ENCODE results near the gene IL17REL. TPM values are rescaled to one million over a fixed set of nuclear protein-coding genes. Genes with fewer than 3 reads are reported as not detected.

The IL17REL gene
- total RNA-seq, 3 donors from 2014 or later, result not detected

DNA sequence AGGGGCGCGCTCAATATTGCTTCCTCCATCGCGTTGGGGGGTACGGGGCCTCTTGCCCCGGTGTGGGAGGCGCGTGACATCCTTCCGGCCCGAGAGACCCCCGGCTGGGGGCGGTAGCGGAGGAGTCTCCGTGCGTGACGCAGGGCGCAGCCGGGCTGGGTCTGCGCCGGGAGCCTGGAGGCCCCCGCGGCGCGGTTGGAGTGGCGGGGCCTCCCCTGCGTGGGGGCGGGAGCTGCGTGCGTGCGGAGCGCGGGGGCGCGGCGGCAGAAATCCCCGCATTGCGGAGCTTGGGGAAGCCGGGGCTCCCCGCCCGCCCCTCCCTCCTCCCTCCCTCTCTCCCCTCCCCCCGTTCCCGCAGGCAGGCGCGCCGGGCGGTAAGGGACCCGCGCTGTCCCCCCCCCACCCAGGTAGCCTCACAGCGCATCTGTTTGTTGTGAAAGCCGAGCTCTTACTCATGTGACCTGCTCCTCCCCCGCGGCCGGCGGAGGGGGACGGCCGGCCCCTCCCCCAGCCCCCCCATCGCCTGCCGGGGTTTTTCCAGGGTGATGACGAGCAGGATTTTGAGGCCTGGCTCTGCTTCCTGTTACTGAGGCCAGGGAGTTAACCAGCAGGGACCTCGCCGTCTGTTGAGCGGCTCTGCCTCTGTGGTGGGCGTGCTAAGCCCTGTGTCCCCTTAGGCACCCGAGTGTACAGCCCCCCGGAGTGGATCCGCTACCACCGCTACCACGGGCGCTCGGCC is 50.4 kb downstream of the IL17REL start:
- TF ChIP-seq POLR2A (IDR thresholded peaks at IDR 0.05) (no peak), POLR2AphosphoS5 (IDR thresholded peaks at IDR 0.05) (peak; percentile 46 to 77 (median 74))
- TF ChIP-seq, protein P1, sequence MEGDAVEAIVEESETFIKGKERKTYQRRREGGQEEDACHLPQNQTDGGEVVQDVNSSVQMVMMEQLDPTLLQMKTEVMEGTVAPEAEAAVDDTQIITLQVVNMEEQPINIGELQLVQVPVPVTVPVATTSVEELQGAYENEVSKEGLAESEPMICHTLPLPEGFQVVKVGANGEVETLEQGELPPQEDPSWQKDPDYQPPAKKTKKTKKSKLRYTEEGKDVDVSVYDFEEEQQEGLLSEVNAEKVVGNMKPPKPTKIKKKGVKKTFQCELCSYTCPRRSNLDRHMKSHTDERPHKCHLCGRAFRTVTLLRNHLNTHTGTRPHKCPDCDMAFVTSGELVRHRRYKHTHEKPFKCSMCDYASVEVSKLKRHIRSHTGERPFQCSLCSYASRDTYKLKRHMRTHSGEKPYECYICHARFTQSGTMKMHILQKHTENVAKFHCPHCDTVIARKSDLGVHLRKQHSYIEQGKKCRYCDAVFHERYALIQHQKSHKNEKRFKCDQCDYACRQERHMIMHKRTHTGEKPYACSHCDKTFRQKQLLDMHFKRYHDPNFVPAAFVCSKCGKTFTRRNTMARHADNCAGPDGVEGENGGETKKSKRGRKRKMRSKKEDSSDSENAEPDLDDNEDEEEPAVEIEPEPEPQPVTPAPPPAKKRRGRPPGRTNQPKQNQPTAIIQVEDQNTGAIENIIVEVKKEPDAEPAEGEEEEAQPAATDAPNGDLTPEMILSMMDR (IDR thresholded peaks at IDR 0.05), result peak in 1 of 3 donors; percentile 21

DNA sequence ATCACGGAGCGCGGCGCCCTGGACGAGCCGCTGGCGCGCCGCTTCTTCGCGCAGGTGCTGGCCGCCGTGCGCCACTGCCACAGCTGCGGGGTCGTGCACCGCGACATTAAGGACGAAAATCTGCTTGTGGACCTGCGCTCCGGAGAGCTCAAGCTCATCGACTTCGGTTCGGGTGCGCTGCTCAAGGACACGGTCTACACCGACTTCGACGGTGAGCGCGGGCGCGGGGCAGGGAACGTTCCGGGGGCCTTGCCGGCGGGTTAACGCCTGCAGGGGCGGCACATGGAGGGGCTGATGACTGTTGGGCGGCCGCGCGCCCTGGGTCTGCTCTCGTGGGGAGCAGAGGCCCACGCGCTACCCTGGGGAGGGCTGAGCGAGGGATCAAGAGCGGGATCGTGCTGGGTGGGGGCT is 51.0 kb downstream of the IL17REL start:
- DNase-seq (ENCODE audit: low spot score in 2 of 2), result peak in 1 of 2 donors; percentile 51
- H3K9me3 ChIP-seq, result no peaks in the 10 kb centered on the region

More for the DNA sequence above, 50.4 kb downstream of the IL17REL start:
- peak overlapping the region; percentile 73 to 95 (median 92) for H3K4me3 ChIP-seq
- no peaks in the 10 kb centered on the region for H3K27me3 ChIP-seq
- no peaks in the 10 kb centered on the region for H3K9me3 ChIP-seq
- H3K4me1 ChIP-seq, result peaks cover 36 to 49% of the 10 kb centered on the region in 2 donors
- intact Hi-C loops (cut with DNase I; ENCODE audit: low total_unique reads), result loop anchor here (1.0 kb wide), 1 partner anchor 27 kb away; no protein-coding TSS in a partner anchor
- H3K36me3 ChIP-seq, result no peaks in the 10 kb centered on the region
- DNase-seq (ENCODE audit: low spot score in 2 of 2), result peak; percentile 94 to 95
- peak overlapping the region; percentile 96 to 99 for H3K27ac ChIP-seq

DNA sequence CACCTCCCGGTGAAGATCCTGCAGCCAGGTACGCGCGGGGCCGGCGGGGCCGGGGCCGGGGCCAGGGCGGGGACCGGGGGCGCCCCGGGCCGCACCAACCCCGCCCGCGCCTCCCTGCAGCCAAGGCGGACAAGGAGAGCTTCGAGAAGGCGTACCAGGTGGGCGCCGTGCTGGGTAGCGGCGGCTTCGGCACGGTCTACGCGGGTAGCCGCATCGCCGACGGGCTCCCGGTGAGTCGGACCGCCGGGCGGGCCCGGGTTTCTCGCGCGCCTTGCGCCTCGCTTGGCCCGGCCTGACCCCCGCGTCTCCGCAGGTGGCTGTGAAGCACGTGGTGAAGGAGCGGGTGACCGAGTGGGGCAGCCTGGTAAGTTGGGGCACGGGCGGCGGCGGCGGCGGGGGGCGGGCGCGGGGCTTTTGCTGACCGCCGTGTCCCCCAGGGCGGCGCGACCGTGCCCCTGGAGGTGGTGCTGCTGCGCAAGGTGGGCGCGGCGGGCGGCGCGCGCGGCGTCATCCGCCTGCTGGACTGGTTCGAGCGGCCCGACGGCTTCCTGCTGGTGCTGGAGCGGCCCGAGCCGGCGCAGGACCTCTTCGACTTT is 51.5 kb downstream of the IL17REL start:
- H3K9me3 ChIP-seq, result no peaks in the 10 kb centered on the region
- H3K27ac ChIP-seq, result peak overlapping the region; percentile 96 to 99
- H3K4me1 ChIP-seq, result peaks cover 29 to 39% of the 10 kb centered on the region in 2 donors
- intact Hi-C loops (cut with DNase I; ENCODE audit: low total_unique reads), result no loop called here
- H3K36me3 ChIP-seq, result no peaks in the 10 kb centered on the region
- TF ChIP-seq POLR2A (IDR thresholded peaks at IDR 0.05) (no peak), POLR2AphosphoS5 (IDR thresholded peaks at IDR 0.05) (no peak)
- TF ChIP-seq, protein P1 (IDR thresholded peaks at IDR 0.05), result no peak
- H3K27me3 ChIP-seq, result no peaks in the 10 kb centered on the region
- H3K4me3 ChIP-seq, result peak overlapping the region; percentile 73 to 95 (median 92)
- peak; percentile 53 to 63 for DNase-seq (ENCODE audit: low spot score in 2 of 2)

More for the DNA sequence above, 51.0 kb downstream of the IL17REL start:
- H3K36me3 ChIP-seq, result no peaks in the 10 kb centered on the region
- H3K4me1 ChIP-seq, result peaks cover 34 to 44% of the 10 kb centered on the region in 2 donors
- peak overlapping the region; percentile 73 to 95 (median 92) for H3K4me3 ChIP-seq
- no peaks in the 10 kb centered on the region for H3K27me3 ChIP-seq
- intact Hi-C loops (cut with DNase I; ENCODE audit: low total_unique reads), result loop anchor here (1.0 kb wide), 1 partner anchor 26 kb away; no protein-coding TSS in a partner anchor
- TF ChIP-seq POLR2AphosphoS5 (IDR thresholded peaks at IDR 0.05), result peak in 1 of 3 donors; percentile 44
- TF ChIP-seq, protein P1 (IDR thresholded peaks at IDR 0.05), result no peak
- peak overlapping the region; percentile 96 to 99 for H3K27ac ChIP-seq

DNA sequence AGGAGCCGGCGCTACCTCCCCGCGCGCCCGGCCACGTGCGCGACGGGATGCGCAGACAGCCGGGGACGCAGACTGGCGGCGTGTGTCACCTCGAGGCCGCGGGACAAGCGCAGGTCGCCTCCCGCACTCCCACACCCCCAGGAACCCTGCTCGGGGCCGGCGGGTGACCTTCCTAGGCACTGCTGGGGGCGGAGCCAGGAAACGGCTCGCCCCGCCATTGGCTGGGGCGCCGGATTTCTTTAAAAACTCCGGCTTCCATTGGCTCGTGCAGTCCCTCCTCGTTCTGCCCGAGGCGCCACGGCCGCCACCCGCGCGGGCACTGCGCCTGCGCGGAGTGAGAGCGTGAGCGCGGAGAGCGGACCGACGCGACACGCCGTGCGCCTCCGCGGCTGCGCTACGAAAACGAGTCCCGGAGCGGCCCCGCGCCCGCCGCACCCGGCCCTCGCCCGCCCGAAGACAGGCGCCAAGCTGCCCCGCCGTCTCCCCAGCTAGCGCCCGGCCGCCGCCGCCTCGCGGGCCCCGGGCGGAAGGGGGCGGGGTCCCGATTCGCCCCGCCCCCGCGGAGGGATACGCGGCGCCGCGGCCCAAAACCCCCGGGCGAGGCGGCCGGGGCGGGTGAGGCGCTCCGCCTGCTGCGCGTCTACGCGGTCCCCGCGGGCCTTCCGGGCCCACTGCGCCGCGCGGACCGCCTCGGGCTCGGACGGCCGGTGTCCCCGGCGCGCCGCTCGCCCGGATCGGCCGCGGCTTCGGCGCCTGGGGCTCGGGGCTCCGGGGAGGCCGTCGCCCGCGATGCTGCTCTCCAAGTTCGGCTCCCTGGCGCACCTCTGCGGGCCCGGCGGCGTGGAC is 52.2 kb downstream of the IL17REL start, which contains the start of gene PIM3:
Gene PIM3, plus strand, starts transcription at position 614 of the 846 bp plus-strand sequence. Its CDS starts 176 bp downstream, at position 790.
- H3K9me3 ChIP-seq, result no peaks in the 10 kb centered on the region
- peak within 1 kb of the TSS; percentile 96 to 99 for H3K27ac ChIP-seq
- no peaks in the 10 kb centered on the region for H3K27me3 ChIP-seq
- TF ChIP-seq POLR2A (IDR thresholded peaks at IDR 0.05), result peak; percentile 82
- peak; percentile 65 to 76 (median 68) for TF ChIP-seq POLR2AphosphoS5 (IDR thresholded peaks at IDR 0.05)
- TF ChIP-seq, protein P1 (IDR thresholded peaks at IDR 0.05), result peak in 1 of 3 donors; percentile 22
- DNase-seq (ENCODE audit: low spot score in 2 of 2), result peak; percentile 95 to 96
- H3K36me3 ChIP-seq, result no peaks in the 10 kb centered on the region
- H3K4me1 ChIP-seq, result peaks cover 28 to 37% of the 10 kb centered on the region in 2 donors
- peak within 1 kb of the TSS; percentile 73 to 95 (median 92) for H3K4me3 ChIP-seq
- intact Hi-C loops (cut with DNase I; ENCODE audit: low total_unique reads), result no loop called here
